ENCODE results near the gene GPR150.

DNA sequence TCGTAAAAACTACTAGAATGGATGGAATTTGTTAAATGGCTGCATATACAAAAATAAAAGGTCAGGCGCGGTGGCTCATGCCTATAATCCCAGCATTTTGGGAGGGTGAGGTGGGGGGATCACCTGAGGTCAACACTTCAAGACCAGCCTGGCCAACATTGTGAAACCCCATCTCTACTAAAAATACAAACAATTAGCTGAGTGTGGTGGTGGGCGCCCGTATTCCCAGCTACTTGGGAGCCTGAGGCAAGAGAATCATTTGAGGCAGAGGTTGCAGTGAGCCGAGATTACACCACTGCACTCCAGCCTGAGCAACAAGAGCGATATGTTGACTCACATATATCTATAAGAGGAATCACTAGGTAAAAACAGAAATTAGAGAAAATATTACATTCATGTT is 9.3 kb upstream of the GPR150 start:
- TF ChIP-seq, protein P1, sequence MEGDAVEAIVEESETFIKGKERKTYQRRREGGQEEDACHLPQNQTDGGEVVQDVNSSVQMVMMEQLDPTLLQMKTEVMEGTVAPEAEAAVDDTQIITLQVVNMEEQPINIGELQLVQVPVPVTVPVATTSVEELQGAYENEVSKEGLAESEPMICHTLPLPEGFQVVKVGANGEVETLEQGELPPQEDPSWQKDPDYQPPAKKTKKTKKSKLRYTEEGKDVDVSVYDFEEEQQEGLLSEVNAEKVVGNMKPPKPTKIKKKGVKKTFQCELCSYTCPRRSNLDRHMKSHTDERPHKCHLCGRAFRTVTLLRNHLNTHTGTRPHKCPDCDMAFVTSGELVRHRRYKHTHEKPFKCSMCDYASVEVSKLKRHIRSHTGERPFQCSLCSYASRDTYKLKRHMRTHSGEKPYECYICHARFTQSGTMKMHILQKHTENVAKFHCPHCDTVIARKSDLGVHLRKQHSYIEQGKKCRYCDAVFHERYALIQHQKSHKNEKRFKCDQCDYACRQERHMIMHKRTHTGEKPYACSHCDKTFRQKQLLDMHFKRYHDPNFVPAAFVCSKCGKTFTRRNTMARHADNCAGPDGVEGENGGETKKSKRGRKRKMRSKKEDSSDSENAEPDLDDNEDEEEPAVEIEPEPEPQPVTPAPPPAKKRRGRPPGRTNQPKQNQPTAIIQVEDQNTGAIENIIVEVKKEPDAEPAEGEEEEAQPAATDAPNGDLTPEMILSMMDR (IDR thresholded peaks at IDR 0.05): no peak
- TF ChIP-seq POLR2A (IDR thresholded peaks at IDR 0.05): no peak

All from body of pancreas (tissue), 4 donors.